Adrenal gland (tissue), 12 donors: ENCODE data around the gene FFAR2. TPM values are rescaled to one million over a fixed set of nuclear protein-coding genes. Genes with fewer than 3 reads are reported as not detected.
A peak's percentile ranks its signal among the peaks of the same experiment; 100 is the strongest.
"Not testable (repeated sequence)": the region's sequence is repeated elsewhere in the genome, so short reads cannot be mapped to it uniquely, and the experiment has no call there.

Source experiments
- DNase-seq, 7 donors: peaks; one replicate each; pipeline ENCODE4 v3.0.0-alpha.2; 2019 to 2020
- H3K27ac ChIP-seq, 5 donors: fragments of 200-600 bp; sonication (generic) in 4 of 5; 1 replicate in 3 of 5; 2 replicates in 2 of 5; pipeline versions ENCODE4 v1.5.1 to v1.8.0; 2016 to 2020; ENCODE audit warnings: mild to moderate bottlenecking in 1 of 5
- H3K27me3 ChIP-seq: fragments of 200-600 bp; 2 replicates; pipeline ENCODE4 v1.8.0; 2021
- H3K36me3 ChIP-seq, 2 donors: fragments of 200-600 bp; replicated peaks in 1 of 2; 1 replicate in 1 of 2; 2 replicates in 1 of 2; pipeline versions ENCODE4 v1.5.1 to v1.8.0; 2018 to 2022
- H3K4me1 ChIP-seq, 2 donors: fragments of 200-600 bp; replicated peaks in 1 of 2; 1 replicate in 1 of 2; 2 replicates in 1 of 2; pipeline versions ENCODE4 v1.5.1 to v1.8.0; 2018 to 2021
- H3K4me3 ChIP-seq, 4 donors: fragments of 200-600 bp; sonication (generic) in 3 of 4; one replicate each; pipeline ENCODE4 v1.5.1; 2016 to 2018
- H3K9me3 ChIP-seq, 3 donors: fragments of 200-600 bp; sonication (generic) in 1 of 3; replicated peaks in 1 of 3; 1 replicate in 2 of 3; 2 replicates in 1 of 3; pipeline versions ENCODE4 v1.5.1 to v1.8.0; 2016 to 2021
- CTCF ChIP-seq, 6 experiments: fragments of 450-650 bp in 4 of 6; fragments of 200-600 bp in 2 of 6; sonication (generic) in 1 of 6; IDR thresholded peaks; 1 replicate in 5 of 6; 2 replicates in 1 of 6; pipeline versions ENCODE4 v1.5.1 to v1.8.0; 2016 to 2021; ENCODE audit warnings: antibody characterized with exemption in 6 of 6, mild to moderate bottlenecking in 2 of 6, moderate library complexity in 1 of 6
- POLR2A ChIP-seq, 2 donors: fragments of 450-650 bp; IDR thresholded peaks; one replicate each; pipeline ENCODE4 v1.6.1; 2017; ENCODE audit warnings: antibody characterized with exemption in 2 of 2, mild to moderate bottlenecking in 2 of 2, moderate library complexity in 1 of 2
- WGBS, 4 donors: extraction: QIAGEN DNeasy Blood & Tissue Kit in 2 of 4; methylation state at CpG; one replicate each; pipeline versions ENCODE4 v1.1.5 to v1.1.7; 2013 to 2017; 5-methylcytosine and 5-hydroxymethylcytosine counted together
- intact Hi-C, 2 donors: fragments of 100-400 bp; cut with DNase I; formaldehyde crosslinking; loops; one replicate each; pipeline versions ENCODE4 v1.14.1 to v1.15.0; 2022 to 2023
- polyA plus RNA-seq, 3 donors: library from polyadenylated mRNA; stranded (reverse); fragments of 200-250 nt in 2 of 3; fragments of 350-450 nt in 1 of 3; fragmentation: Illumina TruSeq in 1 of 3; extraction: RNeasy Lipid Tissue Mini Kit (QIAGEN cat#74804) in 1 of 3; gene quantifications; one replicate each; pipeline ENCODE4 v1.2.3, GENCODE V29; 2013 to 2014
- total RNA-seq, 9 donors: library from RNA; depleted of rRNA in 4 of 9; stranded (reverse); fragments of >200 nt in 4 of 9; fragments of 120-200 nt in 1 of 9; fragmentation: NEBNext Ultra II Directional in 1 of 9; extraction: Animal tissue kit (Norgen Biotek cat#: 25700) in 1 of 9; gene quantifications; one replicate each; pipeline versions ENCODE4 v1.1.0 to v1.2.4, GENCODE V29; 2013 to 2023
- donor health status: healthy with polysubstance abuse.
- donor health status: Bipolar disorder and iron deficiency.
- donor health status: DM: yes; HTN: yes; CAD: no.
- donor health status: DM: no; HTN: no; CAD: no.
- donor health status: DM: no; HTN: no; CAD: no.
- donor health status: DM: yes; HTN: yes; CAD: no.

The FFAR2 gene
- total and polyA plus RNA-seq, 12 donors = 0.11 to 0.88 (median 0.37) TPM; not detected in 6

- H3K36me3 ChIP-seq = no peaks in the 10 kb centered on the region
- no peak overlapping the region for H3K4me3 ChIP-seq
- H3K27me3 ChIP-seq = no peaks in the 10 kb centered on the region
- no peak for DNase-seq
- no peak overlapping the region for H3K27ac ChIP-seq
- 93 to 98% (median 95%) methylated on average over 7 of the region's 7 CpGs for WGBS, 4 donors
- H3K9me3 ChIP-seq = no peaks in the 10 kb centered on the region
- H3K4me1 ChIP-seq = peaks cover 0 to 6% of the 10 kb centered on the region in 2 donors
- intact Hi-C loops = no loop called here
- no peak for TF ChIP-seq POLR2A (IDR thresholded peaks at IDR 0.05)
- no peak for TF ChIP-seq CTCF (IDR thresholded peaks at IDR 0.05)
These were observed 47.3 kb upstream of the FFAR2 start for GRCh38 chr19:35400773-35401100.

- WGBS, 4 donors = 85 to 95% (median 86%) methylated on average over 9 of the region's 9 CpGs
- H3K36me3 ChIP-seq, H3K9me3 ChIP-seq, DNase-seq, intact Hi-C loops, H3K27ac ChIP-seq, H3K4me3 ChIP-seq, H3K4me1 ChIP-seq, H3K27me3 ChIP-seq: not testable (repeated sequence)
These were observed 46.6 kb upstream of the FFAR2 start for GRCh38 chr19:35401416-35401815.

- TF ChIP-seq POLR2A (IDR thresholded peaks at IDR 0.05) (no peak), CTCF (IDR thresholded peaks at IDR 0.05) (no peak)
- H3K9me3 ChIP-seq = no peaks in the 10 kb centered on the region
- H3K36me3 ChIP-seq = no peaks in the 10 kb centered on the region
- no peaks in the 10 kb centered on the region for H3K4me1 ChIP-seq
- intact Hi-C loops = no loop called here
- no peak overlapping the region for H3K4me3 ChIP-seq
- H3K27me3 ChIP-seq = no peaks in the 10 kb centered on the region
- WGBS, 4 donors = 86 to 92% (median 88%) methylated on average over 7 to 8 of the region's 8 CpGs
- no peak for DNase-seq
- H3K27ac ChIP-seq = no peak overlapping the region
These were observed 44.8 kb upstream of the FFAR2 start for GRCh38 chr19:35403116-35403760.

- 54 to 76% (median 67%) methylated on average over 10 to 11 of the region's 11 CpGs for WGBS, 4 donors
- intact Hi-C loops = no loop called here
- TF ChIP-seq POLR2A (IDR thresholded peaks at IDR 0.05) = no peak
- no peak for TF ChIP-seq CTCF (IDR thresholded peaks at IDR 0.05)
- no peaks in the 10 kb centered on the region for H3K9me3 ChIP-seq
- H3K27ac ChIP-seq = no peak overlapping the region
- H3K27me3 ChIP-seq = no peaks in the 10 kb centered on the region
- no peaks in the 10 kb centered on the region for H3K36me3 ChIP-seq
- peak; percentile 35 to 85 (median 75) for DNase-seq
- H3K4me1 ChIP-seq = peaks cover 0 to 4% of the 10 kb centered on the region in 2 donors
- no peak overlapping the region for H3K4me3 ChIP-seq
These were observed 43.0 kb upstream of the FFAR2 start for GRCh38 chr19:35404879-35405622.

DNA sequence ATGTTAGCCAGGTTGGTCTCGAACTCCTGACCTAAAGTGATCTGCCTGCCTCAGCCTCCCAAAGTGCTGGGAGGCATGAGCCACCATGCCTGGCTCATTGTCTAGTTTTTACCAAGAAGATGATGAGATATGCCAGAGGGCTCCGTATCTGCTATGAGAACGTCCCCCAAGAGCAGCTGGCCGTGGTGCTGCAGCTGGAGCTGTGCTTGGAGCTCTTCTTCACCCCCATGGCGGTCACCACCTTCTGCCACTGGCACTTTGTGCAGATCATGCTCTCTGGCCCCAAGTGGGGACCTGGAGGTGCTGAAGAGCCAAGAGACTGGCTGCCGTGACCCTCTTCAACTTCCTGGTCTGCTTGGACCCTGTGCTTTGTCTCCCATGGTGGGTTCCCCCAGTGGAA lies 40.4 kb upstream of the FFAR2 start:
- intact Hi-C loops = no loop called here
- no peak for TF ChIP-seq CTCF (IDR thresholded peaks at IDR 0.05)
- TF ChIP-seq POLR2A (IDR thresholded peaks at IDR 0.05) = no peak
- Histone ChIP-seq H3K36me3 (no peaks in the 10 kb centered on the region), H3K27ac (no peak overlapping the region), H3K4me3 (no peak overlapping the region), H3K9me3 (no peaks in the 10 kb centered on the region), H3K27me3 (no peaks in the 10 kb centered on the region), H3K4me1 (peaks cover 0 to 4% of the 10 kb centered on the region in 2 donors)
- DNase-seq = no peak
- WGBS, 4 donors = 74 to 100% (median 85%) methylated on average over 1 to 6 of the region's 6 CpGs
